ENCODE results near the gene C11orf65. TPM values are rescaled to one million over a fixed set of nuclear protein-coding genes. Genes with fewer than 3 reads are reported as not detected.
"Not testable (repeated sequence)": the region's sequence is repeated elsewhere in the genome, so short reads cannot be mapped to it uniquely, and the experiment has no call there.

C11orf65 gene
- total RNA-seq, 1 donor from 2014 or later, result 0.36 TPM

DNA sequence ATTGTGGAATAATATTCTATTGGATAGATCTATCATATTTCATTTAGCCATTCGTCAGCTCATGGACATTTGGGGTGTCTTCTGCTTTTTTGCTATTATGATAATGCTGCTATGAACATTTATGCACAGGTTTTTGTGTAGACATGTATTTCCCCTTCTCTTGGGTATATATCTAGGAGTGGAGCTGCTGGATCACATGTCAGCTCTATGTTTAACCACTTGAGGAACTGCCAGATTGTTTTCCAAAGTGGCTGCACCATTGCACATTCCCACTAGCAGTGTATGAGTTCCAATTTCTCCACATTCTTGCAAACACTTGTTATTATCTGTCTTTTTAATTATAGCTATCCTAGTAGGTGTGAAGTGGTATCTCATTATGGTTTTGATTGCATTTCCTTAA is 75.0 kb downstream of the C11orf65 start:
- TF ChIP-seq, protein P1, sequence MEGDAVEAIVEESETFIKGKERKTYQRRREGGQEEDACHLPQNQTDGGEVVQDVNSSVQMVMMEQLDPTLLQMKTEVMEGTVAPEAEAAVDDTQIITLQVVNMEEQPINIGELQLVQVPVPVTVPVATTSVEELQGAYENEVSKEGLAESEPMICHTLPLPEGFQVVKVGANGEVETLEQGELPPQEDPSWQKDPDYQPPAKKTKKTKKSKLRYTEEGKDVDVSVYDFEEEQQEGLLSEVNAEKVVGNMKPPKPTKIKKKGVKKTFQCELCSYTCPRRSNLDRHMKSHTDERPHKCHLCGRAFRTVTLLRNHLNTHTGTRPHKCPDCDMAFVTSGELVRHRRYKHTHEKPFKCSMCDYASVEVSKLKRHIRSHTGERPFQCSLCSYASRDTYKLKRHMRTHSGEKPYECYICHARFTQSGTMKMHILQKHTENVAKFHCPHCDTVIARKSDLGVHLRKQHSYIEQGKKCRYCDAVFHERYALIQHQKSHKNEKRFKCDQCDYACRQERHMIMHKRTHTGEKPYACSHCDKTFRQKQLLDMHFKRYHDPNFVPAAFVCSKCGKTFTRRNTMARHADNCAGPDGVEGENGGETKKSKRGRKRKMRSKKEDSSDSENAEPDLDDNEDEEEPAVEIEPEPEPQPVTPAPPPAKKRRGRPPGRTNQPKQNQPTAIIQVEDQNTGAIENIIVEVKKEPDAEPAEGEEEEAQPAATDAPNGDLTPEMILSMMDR (IDR thresholded peaks at IDR 0.05; ENCODE audit: borderline replicate concordance), result no peak
- no peak for DNase-seq
- intact Hi-C loops (cut with micrococcal nuclease), result loop anchor here (10.0 kb wide), 1 partner anchor 62 kb away; no protein-coding TSS in a partner anchor
- Histone ChIP-seq H3K27ac (replicated peaks) (no peak overlapping the region), H3K27me3 (ENCODE audit: low read depth) (no peaks in the 10 kb centered on the region), H3K4me3 (no peak overlapping the region), H3K4me1 (no peaks in the 10 kb centered on the region), H3K9me3 (replicated peaks) (no peaks in the 10 kb centered on the region), H3K36me3 (no peaks in the 10 kb centered on the region)

DNA sequence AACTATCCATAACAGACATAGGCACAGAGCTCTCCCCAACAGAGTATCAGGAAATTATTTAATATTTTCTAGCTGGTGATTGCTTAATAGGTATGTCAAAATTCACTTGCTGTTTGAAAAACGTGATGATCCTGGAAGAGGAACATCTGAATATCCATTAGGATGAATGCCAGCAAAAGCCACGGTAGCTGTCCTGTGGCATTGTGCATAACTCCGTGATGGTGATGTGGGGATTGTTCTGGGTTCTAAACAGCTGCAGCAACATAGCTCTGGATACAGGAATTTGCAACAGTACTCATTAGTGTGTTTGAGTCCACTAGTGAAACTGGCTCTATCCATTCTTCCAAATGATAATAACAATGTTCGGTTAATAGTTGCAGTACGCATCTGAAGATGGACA is 78.8 kb downstream of the C11orf65 start:
- no peak for DNase-seq
- TF ChIP-seq, protein P1 (IDR thresholded peaks at IDR 0.05; ENCODE audit: borderline replicate concordance), result no peak
- Histone ChIP-seq H3K27me3 (ENCODE audit: low read depth) (no peaks in the 10 kb centered on the region), H3K36me3 (no peaks in the 10 kb centered on the region), H3K27ac (replicated peaks) (no peak overlapping the region), H3K9me3 (replicated peaks) (no peaks in the 10 kb centered on the region), H3K4me1 (no peaks in the 10 kb centered on the region), H3K4me3 (no peak overlapping the region)
- intact Hi-C loops (cut with micrococcal nuclease), result no loop called here

DNA sequence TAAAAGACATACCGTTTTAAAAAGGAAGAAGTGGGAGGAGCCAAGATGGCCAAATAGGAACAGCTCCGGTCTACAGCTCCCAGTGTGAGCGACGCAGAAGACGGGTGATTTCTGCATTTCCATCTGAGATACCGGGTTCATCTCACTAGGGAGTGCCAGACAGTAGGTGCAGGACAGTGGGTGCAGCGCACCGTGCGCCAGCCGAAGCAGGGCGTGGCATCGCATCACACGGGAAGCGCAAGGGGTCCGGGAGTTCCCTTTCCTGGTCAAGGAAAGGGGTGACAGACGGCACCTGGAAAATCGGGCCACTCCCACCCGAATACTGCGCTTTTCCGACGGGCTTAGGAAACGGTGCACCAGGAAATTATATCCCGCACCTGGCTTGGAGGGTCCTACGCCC is 93.8 kb downstream of the C11orf65 start:
- H3K27me3 ChIP-seq (ENCODE audit: low read depth); H3K36me3 ChIP-seq; H3K9me3 ChIP-seq (replicated peaks); H3K4me1 ChIP-seq; intact Hi-C loops (cut with micrococcal nuclease); H3K27ac ChIP-seq (replicated peaks); DNase-seq; H3K4me3 ChIP-seq: not testable (repeated sequence)

DNA sequence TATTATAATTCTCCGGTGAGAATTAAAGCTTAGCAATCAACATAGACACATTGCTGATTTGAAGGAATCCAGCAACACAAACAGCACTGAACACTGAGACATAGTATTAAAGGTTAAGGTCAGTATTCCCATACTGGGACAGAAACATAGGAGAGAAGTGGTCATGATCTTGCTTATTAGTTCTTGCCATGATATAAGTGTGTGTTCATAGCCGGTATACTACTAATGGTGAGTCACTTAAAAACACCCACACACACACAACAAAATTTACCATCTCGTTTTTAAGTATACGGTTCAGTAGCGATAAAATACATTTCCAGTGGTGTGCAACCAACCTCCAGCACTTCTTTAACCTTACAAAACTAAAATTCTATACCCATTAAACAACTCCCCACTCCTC is 96.3 kb downstream of the C11orf65 start:
- TF ChIP-seq, protein P1 (IDR thresholded peaks at IDR 0.05; ENCODE audit: borderline replicate concordance), result no peak
- peaks cover 4% of the 10 kb centered on the region for H3K9me3 ChIP-seq (replicated peaks)
- peaks cover 17% of the 10 kb centered on the region for H3K36me3 ChIP-seq
- intact Hi-C loops (cut with micrococcal nuclease), result no loop called here
- H3K4me3 ChIP-seq, result no peak overlapping the region
- no peaks in the 10 kb centered on the region for H3K27me3 ChIP-seq (ENCODE audit: low read depth)
- no peak for DNase-seq
- peaks cover 9% of the 10 kb centered on the region for H3K4me1 ChIP-seq
- no peak overlapping the region for H3K27ac ChIP-seq (replicated peaks)

DNA sequence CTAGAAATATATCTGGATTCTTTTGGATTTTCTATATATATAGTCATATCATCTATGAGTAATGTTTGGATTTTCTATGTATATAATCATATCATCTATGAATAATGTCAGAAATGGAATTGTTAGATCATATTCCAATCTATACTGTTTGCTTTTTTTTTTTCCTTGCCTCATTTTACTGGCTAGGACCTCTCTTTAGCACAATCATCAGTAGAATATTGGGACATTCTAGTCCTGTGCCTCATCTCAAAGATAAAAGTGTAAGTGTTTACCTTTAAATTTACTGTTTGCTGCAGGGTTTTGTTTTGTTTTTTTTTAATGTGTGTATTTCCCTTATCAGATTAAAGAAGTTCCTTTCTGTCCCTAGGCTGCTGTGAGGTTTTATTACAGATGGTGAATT is 97.0 kb downstream of the C11orf65 start:
- H3K36me3 ChIP-seq, result peaks cover 24% of the 10 kb centered on the region
- no peak overlapping the region for H3K4me3 ChIP-seq
- peaks cover 4% of the 10 kb centered on the region for H3K9me3 ChIP-seq (replicated peaks)
- intact Hi-C loops (cut with micrococcal nuclease), result no loop called here
- no peaks in the 10 kb centered on the region for H3K27me3 ChIP-seq (ENCODE audit: low read depth)
- TF ChIP-seq, protein P1 (IDR thresholded peaks at IDR 0.05; ENCODE audit: borderline replicate concordance), result no peak
- no peak overlapping the region for H3K27ac ChIP-seq (replicated peaks)
- no peak for DNase-seq
- peaks cover 9% of the 10 kb centered on the region for H3K4me1 ChIP-seq

DNA sequence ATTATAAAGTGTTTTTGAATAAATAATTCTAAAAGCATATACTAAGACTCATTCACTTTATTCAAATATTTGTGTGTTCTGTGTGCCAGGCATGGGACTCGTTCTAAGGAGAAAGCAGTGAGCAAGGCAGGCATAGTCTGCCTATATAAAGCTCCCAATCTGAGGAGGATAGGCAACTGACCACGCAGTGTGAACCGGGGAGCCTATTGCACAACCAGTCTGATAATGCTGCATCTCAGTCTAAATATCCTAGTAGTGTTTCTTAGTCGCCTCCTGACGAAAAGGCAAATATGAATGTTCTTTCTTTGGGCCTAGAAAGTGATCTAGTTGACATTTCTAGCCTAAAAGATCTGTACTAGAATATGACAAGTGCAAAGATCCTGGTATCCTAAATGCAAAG is 98.3 kb downstream of the C11orf65 start:
- Histone ChIP-seq H3K4me1 (peaks cover 9% of the 10 kb centered on the region), H3K9me3 (replicated peaks) (peaks cover 4% of the 10 kb centered on the region), H3K36me3 (peaks cover 31% of the 10 kb centered on the region), H3K4me3 (no peak overlapping the region), H3K27me3 (ENCODE audit: low read depth) (no peaks in the 10 kb centered on the region), H3K27ac (replicated peaks) (no peak overlapping the region)
- intact Hi-C loops (cut with micrococcal nuclease), result no loop called here
- TF ChIP-seq, protein P1 (IDR thresholded peaks at IDR 0.05; ENCODE audit: borderline replicate concordance), result no peak
- DNase-seq, result no peak
